ENCODE measurements around the gene NAALADL1.

GRCh38 chr11:65066805-65067291 is 8.5 kb upstream of the NAALADL1 start:
- no peak for TF ChIP-seq EZH2phosphoT487 (IDR thresholded peaks at IDR 0.05; ENCODE audit: borderline replicate concordance)
- TF ChIP-seq POLR2A (IDR thresholded peaks at IDR 0.05; ENCODE audit: borderline replicate concordance, extremely low read depth, insufficient read depth, insufficient read length) = no peak
- TF ChIP-seq ZFX (IDR thresholded peaks at IDR 0.05) = no peak
- no peak for TF ChIP-seq CTCF (IDR thresholded peaks at IDR 0.05 in 2 of 3, conservative IDR thresholded peaks at IDR 0.05 in 1 of 3; ENCODE audit: borderline replicate concordance in 1 of 3, insufficient read depth in 1 of 3, low read depth in 2 of 3, low read length in 2 of 3)
- TF ChIP-seq TCF7L2 (IDR thresholded peaks at IDR 0.05; ENCODE audit: borderline replicate concordance, extremely low read depth, insufficient read depth, insufficient read length) = no peak
- no peak for TF ChIP-seq ZNF274 (IDR thresholded peaks at IDR 0.05; ENCODE audit: low read depth, low read length)
- TF ChIP-seq EZH2 (IDR thresholded peaks at IDR 0.05) = no peak
- no peak for TF ChIP-seq ATF3 (IDR thresholded peaks at IDR 0.05)
- TF ChIP-seq REST (IDR thresholded peaks at IDR 0.05; ENCODE audit: low read depth) = no peak
- no peak for TF ChIP-seq POLR2AphosphoS5 (IDR thresholded peaks at IDR 0.05; ENCODE audit: low read depth, low read length)
- TF ChIP-seq MAX (IDR thresholded peaks at IDR 0.05) = no peak
- TF ChIP-seq FOSL1 (IDR thresholded peaks at IDR 0.05; ENCODE audit: low read depth) = no peak
